NCI-H1694 (cell line): Measurements from ENCODE around the gene SCN2B.
"Not testable (repeated sequence)": the region's sequence is repeated elsewhere in the genome, so short reads cannot be mapped to it uniquely, and the experiment has no call there.

ENCODE experiments used
- DNase-seq: peaks from one replicate; lab custom pipeline; 2025; lab: John Stamatoyannopoulos, UW

Gene SCN2B

GRCh38 chr11:118206391-118207031, 30.1 kb upstream of the SCN2B start:
- no peak for DNase-seq

GRCh38 chr11:118205606-118206378, 29.4 kb upstream of the SCN2B start:
- no peak for DNase-seq

DNA sequence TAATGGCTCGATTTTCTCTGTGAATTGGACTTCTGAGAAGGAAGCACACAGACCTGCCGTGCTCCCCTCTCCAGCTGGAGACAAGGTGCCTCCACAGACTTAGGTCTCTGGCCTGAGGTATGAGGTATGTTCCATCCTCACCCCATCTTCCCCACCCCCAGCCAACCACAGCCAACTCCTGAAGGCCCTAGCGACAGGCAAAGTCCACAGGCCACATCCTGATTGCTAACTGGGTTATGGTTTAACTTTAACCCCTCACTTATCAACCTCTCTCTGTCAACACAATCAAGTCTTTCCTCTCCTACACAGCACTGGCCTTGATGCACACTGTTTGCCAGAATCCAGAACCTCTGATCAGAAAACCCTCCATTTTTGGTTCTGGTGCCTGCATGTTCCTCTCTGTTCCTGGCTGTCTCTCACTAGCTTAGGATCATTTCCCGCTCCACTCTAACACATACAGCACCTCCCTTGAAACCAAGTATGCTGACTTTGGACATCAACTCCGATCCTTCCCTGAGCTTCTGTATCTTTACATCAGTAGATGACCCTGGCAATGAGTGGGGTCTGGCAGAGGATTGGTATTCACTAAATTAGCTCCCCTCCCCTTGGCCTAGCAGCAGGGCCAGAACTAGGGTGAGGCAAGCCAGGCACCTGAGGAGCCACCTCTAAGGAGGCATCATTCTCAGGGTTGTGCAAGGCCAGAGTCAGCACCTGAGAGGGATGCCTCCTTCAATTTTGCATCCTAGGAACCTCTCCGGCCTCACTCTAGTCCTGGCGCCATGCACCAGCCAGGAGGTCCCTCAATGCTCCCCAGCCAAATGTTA, 26.4 kb upstream of the SCN2B start:
- no peak for DNase-seq

DNA sequence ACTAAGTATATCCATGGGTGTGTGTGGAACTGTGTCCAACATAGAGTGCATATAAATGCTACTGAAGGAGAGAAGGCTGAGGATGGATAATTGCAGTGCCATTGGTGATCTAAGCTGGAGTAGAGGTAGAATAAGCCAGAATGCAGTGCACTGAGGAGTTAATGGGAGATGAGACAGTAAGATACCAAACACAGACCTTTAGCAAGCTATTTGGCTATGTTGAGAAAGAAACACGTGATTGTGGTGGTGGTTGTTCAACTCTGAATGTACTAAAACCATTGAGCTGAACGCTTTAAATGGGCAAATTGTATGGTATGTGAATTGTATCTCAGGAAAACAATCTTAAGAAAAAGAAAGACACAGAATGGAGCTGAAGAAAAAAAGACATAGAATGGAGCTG, 25.5 kb upstream of the SCN2B start:
- no peak for DNase-seq

GRCh38 chr11:118200901-118201680, 24.7 kb upstream of the SCN2B start:
- no peak for DNase-seq

- DNase-seq, result no peak
These were observed 24.1 kb upstream of the SCN2B start for GRCh38 chr11:118200497-118200896.

DNA sequence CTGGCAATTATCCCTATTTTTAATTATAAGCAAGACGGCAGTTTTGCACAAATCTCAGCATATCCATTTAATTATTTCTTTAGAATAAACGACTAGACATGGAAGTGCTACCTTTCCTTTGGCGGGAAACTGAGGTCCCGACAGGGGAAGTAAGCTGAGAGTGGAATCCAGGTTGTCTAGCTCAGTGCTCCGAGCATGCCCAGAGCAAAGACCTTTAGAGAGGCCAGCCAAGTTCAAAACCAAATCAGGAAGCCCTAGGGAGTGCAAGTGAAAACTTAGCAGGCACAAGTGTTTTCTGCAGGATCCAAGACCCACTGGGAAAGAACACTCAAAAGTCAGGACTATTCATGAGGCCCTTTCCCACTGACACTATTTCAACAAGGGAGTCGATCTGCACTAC, 22.7 kb upstream of the SCN2B start:
- no peak for DNase-seq

DNA sequence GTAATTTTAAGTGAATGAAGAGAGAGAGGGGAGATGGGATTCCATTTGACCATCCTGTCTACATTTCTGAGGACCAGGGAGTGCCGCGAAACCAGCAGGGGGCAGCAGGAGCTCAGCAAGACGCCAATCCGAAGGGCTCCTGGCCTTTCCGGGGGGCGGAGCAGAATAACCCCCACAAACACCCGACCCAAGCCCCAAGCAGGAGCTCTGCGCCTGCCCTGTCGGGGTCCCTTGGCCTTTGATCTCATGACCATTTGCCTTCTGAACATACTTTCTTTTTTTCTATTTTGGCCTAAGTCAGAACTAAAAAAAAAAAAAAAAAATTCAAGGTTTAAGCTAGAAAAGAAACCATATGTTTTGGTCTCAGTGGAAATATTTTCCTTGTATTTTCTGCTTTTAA, 21.9 kb upstream of the SCN2B start:
- no peak for DNase-seq

DNA sequence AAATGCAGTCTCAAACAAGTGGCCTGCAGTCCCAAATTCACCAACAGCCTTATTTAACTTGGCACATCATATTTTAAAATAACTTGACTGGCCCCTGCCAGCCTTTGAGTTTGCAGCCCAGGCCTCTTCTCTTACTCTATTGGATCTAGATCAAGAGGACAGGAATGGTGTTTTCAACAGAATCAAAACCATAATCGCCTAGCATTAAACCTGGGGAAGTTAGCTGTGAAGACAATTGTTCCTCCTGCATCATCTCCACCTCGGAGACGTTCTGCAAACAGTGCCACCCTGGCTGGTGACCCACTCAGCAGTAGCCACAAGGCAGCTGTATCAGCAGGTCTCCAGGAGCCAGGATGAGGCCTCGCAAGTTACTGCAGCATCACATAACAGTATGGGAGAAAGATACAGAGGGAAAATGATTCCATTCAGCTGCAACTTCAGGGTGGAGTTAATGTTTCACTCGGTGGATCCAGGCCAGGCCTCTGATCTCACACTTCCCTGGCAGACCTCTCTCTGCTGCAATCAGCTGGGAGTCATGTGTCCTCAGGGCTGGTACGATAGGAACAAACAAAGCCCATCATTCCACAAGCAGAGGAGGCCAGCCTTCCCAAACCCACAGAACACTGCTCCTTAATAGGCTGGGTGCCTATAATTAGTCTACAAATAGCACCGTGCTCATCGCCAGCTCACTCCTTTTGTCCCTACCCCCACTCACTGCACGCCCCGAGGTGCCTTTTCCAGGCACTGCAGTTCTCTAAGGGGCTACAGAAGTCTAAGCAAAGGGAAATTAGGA, 18.6 kb upstream of the SCN2B start:
- DNase-seq, result no peak

DNA sequence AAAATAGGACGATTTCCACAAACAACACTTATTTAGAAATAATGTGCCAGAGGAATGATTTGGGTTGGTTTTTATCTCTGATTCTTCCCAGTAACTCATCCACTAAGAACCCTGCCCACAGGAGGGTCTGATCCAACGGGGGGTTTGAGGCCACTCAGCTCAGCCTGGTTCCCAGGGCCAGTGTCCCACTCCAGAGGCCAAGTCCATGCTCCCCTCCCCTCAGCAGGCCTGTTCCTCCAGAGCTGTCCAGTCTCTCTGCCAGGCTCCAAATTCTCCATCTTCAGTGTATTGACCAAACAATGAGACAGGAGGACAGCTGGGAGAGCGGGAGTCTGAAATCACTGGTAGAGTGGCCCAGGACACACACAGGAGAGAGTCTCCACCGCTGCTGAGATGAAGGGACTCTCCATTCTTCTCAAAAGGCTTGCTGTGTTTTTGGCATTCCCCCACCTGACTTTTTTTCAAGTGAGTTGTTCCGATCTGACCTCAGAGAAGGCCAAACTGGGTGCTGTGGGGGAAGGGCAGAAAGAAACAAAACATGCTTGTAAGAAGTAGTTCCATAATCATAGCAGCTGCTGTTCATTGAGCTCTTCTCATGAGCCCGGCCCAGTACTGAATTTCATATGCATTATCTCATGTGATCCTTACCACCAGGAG, 17.6 kb upstream of the SCN2B start:
- no peak for DNase-seq

DNA sequence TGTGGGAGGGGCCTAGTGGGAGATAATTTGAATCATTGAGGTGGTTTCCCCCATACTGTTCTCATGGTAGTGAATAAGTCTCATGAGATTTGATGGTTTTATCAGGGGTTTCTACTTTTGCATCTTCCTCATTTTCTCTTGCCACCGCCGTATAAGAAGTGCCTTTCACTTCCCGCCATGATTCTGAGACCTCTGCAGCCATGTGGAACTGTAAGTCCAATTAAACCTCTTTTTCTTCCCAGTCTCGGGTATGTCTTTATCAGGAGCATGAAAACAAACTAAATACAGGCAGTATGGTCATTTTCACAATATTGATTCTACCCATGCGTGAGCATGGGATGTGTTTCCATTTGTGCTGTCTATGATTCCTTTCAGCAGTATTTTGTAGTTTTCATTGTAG, 16.4 kb upstream of the SCN2B start:
- DNase-seq, result not testable (repeated sequence)

DNA sequence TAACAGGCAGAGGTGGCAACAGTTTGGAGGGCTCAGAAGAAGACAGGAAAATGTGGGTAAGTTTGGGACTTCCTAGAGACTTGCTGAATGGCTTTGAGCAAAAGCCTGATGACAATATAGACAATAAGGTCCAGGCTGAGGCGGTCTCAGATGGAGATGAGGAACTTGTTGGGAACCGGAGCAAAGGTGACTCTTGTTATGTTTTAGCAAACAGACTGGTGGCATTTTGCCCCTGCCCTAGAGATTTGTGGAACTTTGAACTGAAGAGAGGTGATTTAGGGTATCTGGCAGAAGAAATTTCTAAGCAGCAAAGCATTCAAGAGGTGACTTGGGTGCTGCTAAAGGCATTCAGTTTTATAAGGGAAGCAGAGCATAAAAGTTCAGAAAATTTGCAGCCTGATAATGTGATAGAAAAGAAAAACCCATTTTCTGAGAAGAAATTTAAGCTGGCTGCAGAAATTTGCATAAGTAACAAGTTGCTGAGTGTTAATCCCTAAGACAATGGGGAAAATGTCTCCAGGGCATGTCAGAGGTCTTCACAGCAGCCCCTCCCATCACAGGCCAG, 14.6 kb upstream of the SCN2B start:
- not testable (repeated sequence) for DNase-seq

DNA sequence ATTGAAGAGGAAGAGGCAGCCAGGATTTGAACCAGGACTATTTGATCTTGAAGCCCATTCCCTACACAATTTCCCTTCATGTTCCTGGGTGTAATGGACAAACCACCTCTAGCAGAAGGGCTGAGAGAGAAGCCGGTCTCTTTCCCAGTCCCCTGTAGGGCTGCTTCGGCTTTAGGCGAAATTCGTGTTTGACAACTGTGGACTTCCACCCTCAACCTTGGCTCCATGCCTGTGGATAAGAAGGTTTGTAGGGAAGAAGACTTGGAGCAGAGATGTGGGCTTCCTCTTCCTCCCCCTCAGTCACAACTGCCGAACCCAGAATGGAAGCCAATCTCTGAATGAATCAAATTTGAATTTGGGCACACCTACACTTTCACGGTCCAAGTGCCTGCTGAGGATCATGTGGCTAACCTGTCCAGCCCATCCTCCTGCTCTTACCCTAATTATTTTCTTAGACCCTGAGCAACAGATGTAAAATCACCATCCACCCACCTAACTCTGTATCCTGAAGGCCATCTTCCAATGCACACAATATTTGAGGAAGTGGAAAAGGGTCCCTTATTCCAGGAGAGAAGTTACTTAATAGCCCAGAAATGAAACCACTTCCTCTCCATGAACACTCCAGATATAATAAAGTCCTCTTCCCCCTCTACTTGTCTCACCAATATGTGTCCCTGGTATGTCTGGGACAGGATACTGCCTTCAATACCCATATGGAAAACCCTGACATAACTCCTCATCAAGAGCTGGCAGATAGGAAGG, 10.1 kb upstream of the SCN2B start:
- no peak for DNase-seq

DNA sequence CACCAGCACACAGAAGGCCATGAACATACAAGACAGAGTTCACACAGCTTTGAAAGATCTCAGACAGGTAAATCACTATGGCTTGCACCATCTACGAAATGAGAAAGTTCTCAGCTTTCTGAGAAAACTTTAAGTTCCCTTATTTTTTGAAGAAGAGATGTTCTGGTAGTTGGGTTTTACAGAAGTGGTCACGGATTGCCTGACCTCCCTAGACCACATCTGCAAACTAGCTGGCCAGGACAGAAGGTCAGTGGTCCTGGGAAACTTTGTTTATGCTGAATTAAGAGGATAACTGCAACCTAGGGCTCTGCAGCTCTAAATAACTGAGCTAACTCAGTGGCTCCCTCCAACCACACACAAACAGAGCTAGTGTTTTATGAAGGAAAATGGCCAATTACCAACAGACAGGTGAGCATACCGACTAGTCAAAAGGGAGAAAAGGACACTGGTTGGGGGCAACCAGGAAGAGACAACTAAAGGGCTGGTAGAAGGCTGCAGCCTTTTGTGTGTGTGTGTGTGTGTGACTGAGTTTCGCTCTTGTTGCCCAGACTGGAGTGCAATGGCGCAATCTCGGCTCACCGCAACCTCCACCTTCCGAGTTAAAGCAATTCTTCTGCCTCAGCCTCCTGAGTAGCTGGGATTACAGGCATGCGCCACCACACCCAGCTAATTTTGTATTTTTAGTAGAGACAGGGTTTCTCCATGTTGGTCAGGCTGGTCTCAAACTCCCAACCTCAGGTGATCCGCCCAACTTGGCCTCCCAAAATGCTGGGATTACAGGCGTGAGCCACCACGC, 8.5 kb upstream of the SCN2B start:
- no peak for DNase-seq

- DNase-seq, result not testable (repeated sequence)
These were observed 7.3 kb upstream of the SCN2B start for GRCh38 chr11:118183691-118184090.

DNA sequence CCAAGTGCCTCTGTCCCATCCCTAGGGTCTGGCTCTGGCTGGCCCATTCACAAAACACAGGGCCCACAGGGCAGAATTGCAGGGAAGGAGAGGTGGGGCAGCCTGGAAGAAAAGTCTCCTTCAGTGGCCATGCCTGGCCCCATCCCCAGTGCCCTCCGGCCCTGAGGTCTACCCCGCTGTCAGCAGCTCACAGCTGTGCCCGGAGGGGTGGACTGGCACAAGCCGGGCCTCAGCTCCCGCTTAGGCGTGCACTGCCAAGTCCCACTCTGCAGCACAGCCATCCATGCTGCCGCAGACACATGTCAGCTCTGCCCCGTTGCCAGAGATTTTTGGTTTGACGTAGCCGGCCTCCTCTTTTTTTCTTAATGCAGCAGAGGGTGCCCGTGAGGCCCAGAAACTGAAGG, 3.9 kb upstream of the SCN2B start:
- DNase-seq, result peak; percentile 42

DNA sequence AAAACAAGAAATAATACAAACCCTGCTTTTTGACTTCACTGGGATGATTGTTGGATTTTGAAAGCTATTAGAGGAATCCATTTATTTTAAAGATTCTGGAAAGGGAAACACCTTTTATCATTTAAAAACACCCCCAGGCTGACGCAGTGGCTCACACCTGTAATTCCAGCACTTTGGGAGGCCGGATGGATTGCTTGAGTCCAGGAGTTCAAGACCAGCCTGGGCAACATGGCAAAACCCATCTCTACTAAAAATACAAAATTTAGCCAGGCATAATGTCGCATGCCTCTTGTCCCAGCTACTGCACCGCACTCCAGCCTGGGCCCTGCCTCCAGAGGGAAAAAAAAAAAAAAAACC, 317 bp upstream of the SCN2B start:
- DNase-seq, result no peak

- DNase-seq, result no peak
These were observed 1.1 kb downstream of the SCN2B start for GRCh38 chr11:118175031-118175992.
